CD4-positive, alpha-beta memory T cell (primary cell): Measurements from ENCODE around the gene FSIP1. TPM values are rescaled to one million over a fixed set of nuclear protein-coding genes. Genes with fewer than 3 reads are reported as not detected.

Experiments used
- CTCF ChIA-PET: fragments of 350-600 bp; sonication (Branson Sonifier 250); formaldehyde crosslinking; loops from one replicate; lab custom pipeline; 2021; ENCODE audit warnings: inconsistent platforms; ENCODE audit not compliant: partially characterized antibody; lab: Charles Lee
- POLR2A ChIA-PET: fragments of 350-600 bp; sonication (Branson Sonifier 250); formaldehyde crosslinking; loops from one replicate; lab custom pipeline; 2021; ENCODE audit not compliant: partially characterized antibody; lab: Charles Lee
- DNase-seq, 5 donors: peaks; one replicate each; pipeline versions ENCODE4 v3.0.0 to v3.0.0-alpha.2; 2020 to 2022; ENCODE audit warnings: mixed read lengths in 1 of 5
- H3K27ac ChIP-seq: one replicate; pipeline ENCODE4 v1.7.0; 2013; ENCODE audit warnings: low read depth, low read length
- H3K27me3 ChIP-seq: 2 replicates; pipeline ENCODE4 v1.7.0; 2013; ENCODE audit warnings: mild to moderate bottlenecking, low read length, moderate library complexity; ENCODE audit not compliant: insufficient read depth
- H3K36me3 ChIP-seq: 2 replicates; pipeline ENCODE4 v1.7.0; 2013; ENCODE audit warnings: mild to moderate bottlenecking, low read length, moderate library complexity; ENCODE audit not compliant: insufficient read depth
- H3K4me1 ChIP-seq: 2 replicates; pipeline ENCODE4 v1.7.0; 2013; ENCODE audit warnings: mild to moderate bottlenecking, low read length, moderate library complexity; ENCODE audit not compliant: insufficient read depth
- H3K4me3 ChIP-seq, 2 donors: one replicate each; pipeline ENCODE4 v1.7.0; 2013; ENCODE audit warnings: low read length in 2 of 2, mild to moderate bottlenecking in 1 of 2
- H3K9me3 ChIP-seq, 2 donors: one replicate each; pipeline ENCODE4 v1.7.0; 2013; ENCODE audit warnings: low read length in 2 of 2, control low read depth in 1 of 2; ENCODE audit not compliant: control insufficient read depth in 1 of 2
- H3K27ac Mint-ChIP-seq, 7 donors: one replicate each; pipeline ENCODE4 v1.8.0; 2020 to 2021; ENCODE audit warnings: mixed read lengths in 7 of 7, mild to moderate bottlenecking in 6 of 7, inconsistent platforms in 3 of 7, moderate library complexity in 3 of 7
- H3K27me3 Mint-ChIP-seq, 2 donors: one replicate each; pipeline ENCODE4 v1.8.0; 2020 to 2021; ENCODE audit warnings: mixed read lengths in 2 of 2
- H3K36me3 Mint-ChIP-seq, 2 donors: one replicate each; pipeline ENCODE4 v1.8.0; 2020 to 2021; ENCODE audit warnings: mixed read lengths in 2 of 2, inconsistent platforms in 1 of 2, mild to moderate bottlenecking in 1 of 2
- H3K4me1 Mint-ChIP-seq, 4 donors: one replicate each; pipeline ENCODE4 v1.8.0; 2020 to 2021; ENCODE audit warnings: mixed read lengths in 4 of 4, mild to moderate bottlenecking in 1 of 4
- H3K4me3 Mint-ChIP-seq, 8 donors: one replicate each; pipeline ENCODE4 v1.8.0; 2020 to 2021; ENCODE audit warnings: mixed read lengths in 8 of 8, mild to moderate bottlenecking in 7 of 8, moderate library complexity in 6 of 8, inconsistent platforms in 3 of 8
- H3K9me3 Mint-ChIP-seq, 8 donors: one replicate each; pipeline ENCODE4 v1.8.0; 2020 to 2021; ENCODE audit warnings: mixed read lengths in 8 of 8, mild to moderate bottlenecking in 5 of 8, inconsistent platforms in 3 of 8, moderate library complexity in 1 of 8
- intact Hi-C: fragments of 100-400 bp; cut with micrococcal nuclease; formaldehyde crosslinking; loops from one replicate; pipeline ENCODE4 v1.15.1; 2023
- polyA plus RNA-seq, 2 donors: library from polyadenylated mRNA; unstranded; fragments of 300-500 nt; fragmentation: Illumina TruSeq; gene quantifications; one replicate each; pipeline ENCODE4 v1.2.3, GENCODE V29; 2021
- total RNA-seq, 2 experiments: library from RNA; stranded (reverse); gene quantifications; one replicate each; pipeline ENCODE4 v1.2.3, GENCODE V29; 2021

The FSIP1 gene
- total and polyA plus RNA-seq, 4 experiments from 2014 or later: 0.47 to 1.6 (median 1.1) TPM

- Mint-ChIP-seq H3K4me3 (no peak overlapping the region), H3K27ac (no peak overlapping the region), H3K9me3 (peaks cover 1 to 19% (median 12%) of the 10 kb centered on the region in 8 donors), H3K27me3 (peaks cover 1% of the 10 kb centered on the region in 2 donors), H3K36me3 (no peaks in the 10 kb centered on the region), H3K4me1 (peaks cover 0 to 2% (median under 1%) of the 10 kb centered on the region in 4 donors)
- ChIA-PET POLR2A (interaction anchor here (0.8 to 8.8 kb wide), 2 partner anchors 19 to 25 kb away, joined by 3 to 59 read pairs; no protein-coding TSS in a partner anchor), CTCF (interaction anchor here (1.1 to 2.8 kb wide), 5 partner anchors 11 to 152 kb away, joined by 3 to 7 read pairs (median 4); no protein-coding TSS in a partner anchor)
- no peaks in the 10 kb centered on the region for H3K36me3 ChIP-seq
- no peaks in the 10 kb centered on the region for H3K4me1 ChIP-seq
- intact Hi-C loops: no loop called here
- H3K27ac ChIP-seq: no peak overlapping the region
- H3K27me3 ChIP-seq: no peaks in the 10 kb centered on the region
- H3K4me3 ChIP-seq: no peak overlapping the region
- no peaks in the 10 kb centered on the region for H3K9me3 ChIP-seq
- DNase-seq: no peak
Observed at GRCh38 chr15:39605146-39605545, 177.5 kb downstream of the FSIP1 start.

GRCh38 chr15:39602143-39602542 is 180.5 kb downstream of the FSIP1 start:
- no peak overlapping the region for H3K27ac ChIP-seq
- POLR2A ChIA-PET: no interaction called here
- intact Hi-C loops: no loop called here
- H3K9me3 ChIP-seq: no peaks in the 10 kb centered on the region
- CTCF ChIA-PET: interaction anchor here (1.1 to 2.5 kb wide), 3 partner anchors 21 to 155 kb away, joined by 4 to 9 read pairs (median 6); no protein-coding TSS in a partner anchor
- H3K4me3 ChIP-seq: no peak overlapping the region
- Mint-ChIP-seq H3K27ac (peak overlapping the region in 2 of 7 donors; percentile 20 to 63), H3K27me3 (no peaks in the 10 kb centered on the region), H3K4me1 (no peaks in the 10 kb centered on the region), H3K36me3 (no peaks in the 10 kb centered on the region), H3K9me3 (peaks cover 0 to 5% (median 0%) of the 10 kb centered on the region in 8 donors), H3K4me3 (no peak overlapping the region)
- no peaks in the 10 kb centered on the region for H3K36me3 ChIP-seq
- no peaks in the 10 kb centered on the region for H3K4me1 ChIP-seq
- no peaks in the 10 kb centered on the region for H3K27me3 ChIP-seq
- DNase-seq: no peak

- H3K27me3 ChIP-seq: no peaks in the 10 kb centered on the region
- no peaks in the 10 kb centered on the region for H3K4me1 Mint-ChIP-seq
- H3K4me3 ChIP-seq: no peak overlapping the region
- H3K9me3 Mint-ChIP-seq: no peaks in the 10 kb centered on the region
- no peak for DNase-seq
- H3K36me3 ChIP-seq: no peaks in the 10 kb centered on the region
- ChIA-PET CTCF (interaction anchor here (0.8 to 7.2 kb wide), 5 partner anchors 11 to 156 kb away, joined by 3 to 132 read pairs (median 5); no protein-coding TSS in a partner anchor), POLR2A (interaction anchor here (2.3 kb wide), 1 partner anchor 24 kb away, joined by 17 read pairs; no protein-coding TSS in a partner anchor)
- H3K27ac Mint-ChIP-seq: no peak overlapping the region
- no peaks in the 10 kb centered on the region for H3K27me3 Mint-ChIP-seq
- H3K36me3 Mint-ChIP-seq: no peaks in the 10 kb centered on the region
- no peaks in the 10 kb centered on the region for H3K4me1 ChIP-seq
- no peak overlapping the region for H3K27ac ChIP-seq
- intact Hi-C loops: no loop called here
- H3K4me3 Mint-ChIP-seq: no peak overlapping the region
- no peaks in the 10 kb centered on the region for H3K9me3 ChIP-seq
Observed at GRCh38 chr15:39599871-39600270, 182.8 kb downstream of the FSIP1 start.

- Mint-ChIP-seq H3K4me3 (peak overlapping the region in 1 of 8 donors; percentile 5), H3K27me3 (no peaks in the 10 kb centered on the region), H3K27ac (no peak overlapping the region), H3K9me3 (no peaks in the 10 kb centered on the region), H3K36me3 (peaks cover 0 to 1% of the 10 kb centered on the region in 2 donors), H3K4me1 (peaks cover 0 to 3% (median 1%) of the 10 kb centered on the region in 4 donors)
- ChIA-PET POLR2A (interaction anchor here (0.7 to 2.3 kb wide), 3 partner anchors 12 to 30 kb away, joined by 3 to 17 read pairs (median 3); no protein-coding TSS in a partner anchor), CTCF (interaction anchor here (0.8 to 7.2 kb wide), 7 partner anchors 12 to 157 kb away, joined by 3 to 132 read pairs (median 3); no protein-coding TSS in a partner anchor)
- no peaks in the 10 kb centered on the region for H3K9me3 ChIP-seq
- H3K27ac ChIP-seq: no peak overlapping the region
- no peak overlapping the region for H3K4me3 ChIP-seq
- DNase-seq: no peak
- no peaks in the 10 kb centered on the region for H3K27me3 ChIP-seq
- H3K36me3 ChIP-seq: no peaks in the 10 kb centered on the region
- intact Hi-C loops: no loop called here
- H3K4me1 ChIP-seq: peaks cover 3% of the 10 kb centered on the region
Observed at GRCh38 chr15:39598958-39599845, 183.4 kb downstream of the FSIP1 start.

- Histone ChIP-seq H3K4me3 (no peak overlapping the region), H3K27me3 (no peaks in the 10 kb centered on the region), H3K9me3 (no peaks in the 10 kb centered on the region), H3K4me1 (peaks cover 5% of the 10 kb centered on the region), H3K36me3 (no peaks in the 10 kb centered on the region), H3K27ac (no peak overlapping the region)
- DNase-seq: no peak
- Mint-ChIP-seq H3K9me3 (no peaks in the 10 kb centered on the region), H3K27ac (no peak overlapping the region), H3K4me3 (no peak overlapping the region), H3K4me1 (peaks cover 3 to 9% (median 6%) of the 10 kb centered on the region in 4 donors), H3K27me3 (no peaks in the 10 kb centered on the region), H3K36me3 (peaks cover 0 to 6% of the 10 kb centered on the region in 2 donors)
- POLR2A ChIA-PET: interaction anchor here (0.7 to 2.3 kb wide), 3 partner anchors 12 to 31 kb away, joined by 3 to 17 read pairs (median 3); no protein-coding TSS in a partner anchor
- intact Hi-C loops: no loop called here
- CTCF ChIA-PET: interaction anchor here (0.9 to 7.2 kb wide), 4 partner anchors 12 to 158 kb away, joined by 3 to 132 read pairs (median 8); no protein-coding TSS in a partner anchor
Observed at GRCh38 chr15:39598186-39598850, 184.3 kb downstream of the FSIP1 start.

GRCh38 chr15:39597751-39598185 is 184.9 kb downstream of the FSIP1 start:
- no peak for DNase-seq
- Histone ChIP-seq H3K9me3 (no peaks in the 10 kb centered on the region), H3K4me1 (peaks cover 5% of the 10 kb centered on the region), H3K27me3 (no peaks in the 10 kb centered on the region), H3K27ac (no peak overlapping the region), H3K4me3 (no peak overlapping the region), H3K36me3 (no peaks in the 10 kb centered on the region)
- Mint-ChIP-seq H3K36me3 (peaks cover 3 to 6% of the 10 kb centered on the region in 2 donors), H3K27ac (no peak overlapping the region), H3K9me3 (no peaks in the 10 kb centered on the region), H3K4me3 (no peak overlapping the region), H3K27me3 (no peaks in the 10 kb centered on the region), H3K4me1 (peaks cover 3 to 9% (median 6%) of the 10 kb centered on the region in 4 donors)
- POLR2A ChIA-PET: interaction anchor here (2.3 kb wide), 1 partner anchor 26 kb away, joined by 17 read pairs; no protein-coding TSS in a partner anchor
- intact Hi-C loops: no loop called here
- CTCF ChIA-PET: interaction anchor here (1.1 to 7.2 kb wide), 3 partner anchors 13 to 159 kb away, joined by 3 to 132 read pairs (median 12); no protein-coding TSS in a partner anchor
